GM19193 (cell line): ENCODE results near the gene IFIH1.

Experiments used
- POLR2A ChIP-seq: IDR thresholded peaks from 4 replicates; pipeline ENCODE4 v1.6.1; 2011; ENCODE audit not compliant: insufficient read depth, insufficient read length; ENCODE audit errors: extremely low read depth

IFIH1 gene

DNA sequence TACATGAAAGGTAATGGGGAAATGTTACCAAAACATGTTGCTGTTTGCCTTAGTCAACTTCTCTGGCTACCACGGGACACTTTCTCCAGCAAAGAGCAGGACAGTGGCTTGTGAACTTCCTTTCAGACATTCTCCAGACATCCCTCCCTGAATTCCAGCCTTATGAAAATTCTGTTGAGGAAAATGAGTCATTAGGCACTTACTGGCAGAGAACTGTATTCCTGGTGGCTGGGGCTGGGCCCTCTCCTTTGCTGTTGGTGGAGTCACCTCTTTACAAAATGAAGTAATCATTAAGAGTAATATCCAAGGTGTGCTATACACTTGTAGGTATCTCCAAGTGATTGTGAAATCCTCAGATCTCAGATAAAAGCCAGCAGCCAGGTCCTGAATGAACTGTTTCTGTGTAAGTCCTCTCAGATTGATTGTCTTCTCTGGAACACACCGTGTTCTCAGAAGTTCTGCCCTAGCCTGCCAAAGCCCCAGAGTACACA lies 73.9 kb downstream of the IFIH1 start:
- TF ChIP-seq POLR2A, result no peak

DNA sequence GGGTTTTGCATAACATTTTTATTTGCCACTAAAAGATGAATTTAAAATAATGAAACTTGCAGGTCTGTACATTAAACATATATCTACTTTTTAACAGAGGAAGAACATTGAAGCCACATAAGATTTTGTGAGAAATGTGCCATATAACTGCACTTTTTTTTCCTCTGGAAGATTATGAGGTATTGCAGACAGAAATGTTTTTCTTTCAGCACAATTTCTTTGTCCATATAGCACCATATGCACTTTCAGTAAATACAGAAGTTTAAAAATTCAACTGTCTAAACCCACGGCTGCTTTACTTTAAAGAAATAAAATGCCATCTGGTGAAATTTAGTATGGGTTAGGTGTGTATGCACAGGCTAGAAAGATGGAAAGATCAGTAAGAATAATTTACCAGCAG lies 74.8 kb downstream of the IFIH1 start:
- no peak for TF ChIP-seq POLR2A

DNA sequence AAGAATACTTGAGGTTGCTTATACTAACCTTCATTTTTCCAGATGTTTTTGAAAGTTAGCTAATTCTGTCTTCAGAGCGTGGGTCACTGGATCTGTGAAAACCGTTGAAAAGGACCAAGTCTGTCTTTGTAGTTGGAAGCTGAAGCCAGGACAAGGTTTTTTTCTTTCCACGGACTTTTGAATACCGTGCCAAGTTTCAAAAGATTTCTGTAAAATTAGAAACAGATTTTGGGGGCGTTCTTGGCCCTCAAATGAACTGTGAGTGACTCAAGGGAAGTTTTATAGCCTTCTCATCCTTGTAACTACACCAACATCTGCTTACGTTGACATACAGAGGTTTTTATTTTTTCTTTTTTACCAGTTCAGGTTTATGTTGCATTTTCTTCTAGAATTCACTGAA lies 75.2 kb downstream of the IFIH1 start, which contains the start of gene FAP:
TSS of gene FAP (minus strand) at position 152 of the 400 bp plus-strand sequence. CDS start at position 34, 118 bp downstream.
- no peak for TF ChIP-seq POLR2A

DNA sequence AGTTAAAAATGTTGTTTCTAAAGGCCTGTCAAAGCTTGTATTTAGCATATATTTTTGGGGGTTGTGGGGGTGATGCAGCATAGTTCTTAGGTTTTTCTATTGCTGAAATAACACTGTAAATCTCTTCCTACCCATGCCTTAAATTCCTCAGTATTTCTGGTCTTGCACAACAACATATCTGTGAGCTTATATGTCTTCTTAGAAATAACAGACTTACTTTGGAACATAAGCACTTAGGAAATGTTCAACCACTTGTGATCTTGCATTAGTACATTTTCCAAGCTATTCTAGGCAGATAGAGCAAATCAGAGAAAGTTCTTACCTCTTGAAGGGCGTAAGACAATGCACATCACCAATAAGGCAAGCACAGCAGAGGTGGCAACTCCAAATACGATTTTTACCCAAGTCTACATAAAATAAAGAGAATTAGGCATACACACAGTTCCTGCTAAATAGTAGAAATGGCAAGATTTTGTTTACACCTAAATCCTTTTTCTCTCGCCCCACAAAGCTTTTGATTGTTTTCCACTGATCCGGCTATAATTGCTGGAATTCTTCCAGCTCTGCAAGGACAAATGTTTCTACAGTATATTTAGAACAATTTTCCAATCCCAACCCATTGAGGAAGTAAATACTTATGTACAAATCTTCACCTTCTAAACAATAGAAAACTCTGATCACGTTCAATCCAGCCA lies 75.8 kb downstream of the IFIH1 start:
- no peak for TF ChIP-seq POLR2A

DNA sequence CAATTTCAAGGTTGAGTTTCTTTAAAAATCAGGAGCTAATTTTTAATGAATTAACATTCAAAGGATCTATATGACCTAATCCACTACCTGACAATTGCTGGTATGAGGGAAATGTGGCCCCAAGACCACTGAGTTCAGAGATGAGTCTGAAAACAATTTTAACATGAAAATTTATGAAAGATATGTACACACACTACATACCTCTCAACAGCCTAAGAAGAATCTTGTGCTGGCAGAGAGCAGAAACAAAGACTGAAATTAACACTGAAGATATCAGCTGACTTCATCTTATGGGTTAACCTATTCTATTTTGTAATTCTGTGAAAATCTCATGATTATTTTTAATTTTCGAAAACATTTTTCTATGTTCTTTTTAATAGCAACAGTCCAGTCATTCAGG lies 76.9 kb downstream of the IFIH1 start:
- TF ChIP-seq POLR2A, result no peak

DNA sequence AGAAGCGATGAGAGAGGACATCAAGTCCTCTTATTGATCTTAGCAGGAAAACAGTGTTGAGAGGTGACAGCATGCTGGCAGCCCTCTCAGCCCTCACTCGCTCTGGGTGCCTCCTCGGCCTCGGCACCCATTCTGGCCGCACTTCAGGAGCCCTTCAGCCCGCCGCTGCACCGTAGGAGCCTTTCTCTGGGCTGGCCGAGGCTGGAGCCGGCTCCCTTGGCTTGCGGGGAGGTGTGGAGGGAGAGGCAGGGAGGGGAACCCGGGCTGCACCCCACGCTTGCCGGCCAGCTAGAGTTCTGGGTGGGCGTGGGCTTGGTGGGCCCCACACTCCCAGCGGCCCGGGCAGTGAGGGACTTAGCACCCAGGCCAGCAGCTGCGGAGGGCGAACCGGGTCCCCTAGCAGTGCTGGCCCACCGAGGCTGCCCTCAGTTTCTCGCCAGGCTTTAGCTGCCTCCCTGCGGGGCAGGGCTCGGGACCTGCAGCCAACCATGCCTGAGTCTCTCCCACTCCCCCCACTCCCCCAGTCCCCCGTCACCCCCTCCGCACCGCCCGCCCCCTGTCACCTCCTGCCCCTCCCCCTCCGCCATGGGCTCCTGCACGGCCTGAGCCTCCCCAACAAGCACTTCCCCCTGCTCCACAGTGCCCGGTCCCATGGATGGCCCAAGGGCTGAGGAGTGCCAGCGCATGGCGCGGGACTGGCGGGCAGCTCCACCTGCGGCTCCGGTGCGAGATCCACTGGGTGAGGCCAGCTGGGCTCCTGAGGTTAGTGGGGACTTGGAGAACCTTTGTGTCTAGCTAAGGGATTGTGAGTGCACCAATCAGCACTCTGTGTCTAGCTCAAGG lies 83.6 kb downstream of the IFIH1 start:
- no peak for TF ChIP-seq POLR2A

DNA sequence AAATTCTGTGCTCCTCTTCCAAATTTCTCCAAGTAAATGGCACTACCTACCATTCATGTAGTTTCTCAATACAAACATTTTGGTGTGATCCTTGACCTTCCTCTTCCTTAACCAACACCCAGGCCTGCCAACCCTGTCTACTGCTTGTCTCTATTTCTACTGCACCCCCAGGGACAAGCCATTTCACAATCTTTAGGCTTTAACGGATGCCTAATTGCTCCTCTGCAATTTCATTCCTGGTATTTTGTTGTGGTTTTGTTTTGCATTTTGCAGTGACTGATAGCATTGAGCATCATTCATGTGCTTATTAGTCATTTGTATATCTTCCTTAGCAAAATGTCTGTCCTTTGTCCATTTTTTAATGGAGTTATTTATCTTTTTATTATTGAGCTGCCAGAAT lies 85.3 kb downstream of the IFIH1 start:
- no peak for TF ChIP-seq POLR2A

DNA sequence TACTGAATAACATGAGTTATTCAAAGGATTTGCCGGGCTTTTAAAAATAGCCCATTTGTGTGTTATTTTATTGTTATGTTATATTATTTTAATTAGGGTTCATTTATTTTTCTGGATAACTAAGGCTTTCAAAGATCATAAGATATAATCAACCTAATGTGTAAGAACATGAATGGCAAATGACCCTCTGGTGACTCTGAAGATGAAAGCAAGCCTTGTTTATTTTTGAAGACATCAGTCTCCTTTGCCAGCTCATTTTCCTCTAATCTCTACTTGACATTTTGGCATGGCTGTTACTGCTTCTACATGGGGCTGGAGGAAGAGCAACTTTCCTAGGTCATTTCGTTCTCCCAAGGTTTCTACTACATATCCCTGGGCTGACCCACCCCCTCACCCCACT lies 85.8 kb downstream of the IFIH1 start:
- TF ChIP-seq POLR2A, result no peak

DNA sequence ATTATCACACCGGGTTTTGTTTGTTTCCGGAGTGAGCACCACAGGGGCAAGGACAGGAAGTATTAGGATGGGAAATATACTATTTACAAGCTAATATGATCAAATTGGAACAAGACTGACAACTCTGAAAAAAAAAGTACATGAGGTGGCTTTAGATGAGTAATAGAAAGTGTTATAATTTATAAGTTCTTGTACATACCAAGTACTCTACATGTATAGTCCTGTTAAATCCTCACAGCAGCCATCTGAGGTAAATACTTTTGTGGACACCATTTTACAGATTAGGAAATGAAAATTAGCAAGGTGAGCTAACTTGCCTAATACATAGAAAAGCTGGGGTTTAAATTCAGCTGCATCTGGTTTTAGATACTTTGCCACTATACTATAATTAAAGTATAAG lies 86.5 kb downstream of the IFIH1 start:
- no peak for TF ChIP-seq POLR2A

DNA sequence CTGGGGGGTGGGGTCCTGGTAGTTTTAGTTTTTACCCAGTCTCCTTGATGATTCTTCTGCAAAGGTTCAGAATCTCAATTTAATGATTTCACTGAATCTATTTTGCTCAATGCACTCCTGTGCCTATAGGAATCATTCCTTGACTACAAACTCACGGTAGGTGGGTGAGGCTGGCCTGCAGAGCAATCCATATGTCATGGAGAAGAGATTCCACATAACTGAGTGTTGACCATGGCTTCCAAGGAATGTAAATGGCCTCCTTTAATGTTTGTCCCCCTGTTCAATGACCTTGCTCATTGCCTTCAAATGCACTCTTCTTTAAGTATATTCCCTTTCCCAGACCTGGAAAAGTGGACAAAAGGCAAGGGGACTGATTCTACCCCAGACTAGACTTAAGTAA lies 87.7 kb downstream of the IFIH1 start:
- no peak for TF ChIP-seq POLR2A

DNA sequence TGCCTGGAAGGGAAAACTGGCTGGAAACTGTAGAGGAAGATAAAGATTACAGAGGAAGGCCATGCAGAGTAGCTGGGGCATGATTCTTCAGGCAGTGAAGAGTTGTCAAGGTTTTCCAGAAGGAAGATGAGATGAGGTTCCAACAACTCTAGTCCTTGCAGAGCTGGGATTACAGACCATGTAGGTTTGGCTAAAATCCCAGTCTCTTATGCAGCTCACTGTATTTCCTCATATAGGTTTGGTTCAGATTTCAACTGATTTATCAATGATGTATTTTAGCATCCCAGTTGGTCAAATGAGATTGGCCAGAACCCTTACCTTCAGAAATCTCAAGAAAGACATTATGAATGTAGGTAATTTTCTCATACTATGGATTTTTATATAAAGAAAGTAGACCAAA lies 91.6 kb downstream of the IFIH1 start:
- no peak for TF ChIP-seq POLR2A

DNA sequence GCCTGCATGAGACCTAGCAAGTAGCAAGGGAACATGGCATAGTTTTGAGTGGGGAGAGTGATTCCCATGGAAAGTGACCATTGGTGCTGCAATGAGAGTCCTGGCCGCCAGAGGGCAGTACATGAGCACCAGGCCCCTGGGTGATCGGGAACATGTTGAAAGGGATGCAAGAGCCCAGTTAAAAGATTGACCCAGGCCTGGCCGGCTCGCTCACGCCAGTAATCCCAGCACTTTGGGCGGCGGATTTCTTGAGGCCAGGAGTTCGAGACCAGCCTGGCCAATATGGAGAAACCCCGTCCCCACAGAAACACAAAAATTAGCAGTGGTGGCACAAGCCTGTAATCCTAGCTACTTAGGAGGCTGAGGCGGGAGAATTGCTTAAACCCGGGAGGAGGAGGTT lies 97.4 kb downstream of the IFIH1 start:
- TF ChIP-seq POLR2A, result no peak

DNA sequence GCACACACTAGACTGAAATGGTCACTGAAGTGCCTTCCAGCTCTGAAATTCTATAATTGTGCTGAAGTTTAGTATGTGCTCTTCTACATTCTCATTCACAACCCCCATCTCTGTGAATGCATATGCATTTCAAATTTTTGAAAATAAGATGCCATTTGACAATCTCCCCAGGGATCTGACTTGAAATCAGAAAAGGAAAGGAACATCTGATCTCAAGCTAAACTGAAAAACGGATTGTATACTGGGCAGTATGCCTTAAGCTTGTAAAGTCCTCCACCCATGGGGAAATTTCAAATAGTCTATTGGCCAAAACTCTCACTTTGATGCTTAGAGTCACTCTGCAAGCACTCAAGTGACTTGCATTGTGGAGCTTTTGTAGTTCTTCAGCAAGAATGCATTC lies 98.1 kb downstream of the IFIH1 start:
- TF ChIP-seq POLR2A, result no peak

DNA sequence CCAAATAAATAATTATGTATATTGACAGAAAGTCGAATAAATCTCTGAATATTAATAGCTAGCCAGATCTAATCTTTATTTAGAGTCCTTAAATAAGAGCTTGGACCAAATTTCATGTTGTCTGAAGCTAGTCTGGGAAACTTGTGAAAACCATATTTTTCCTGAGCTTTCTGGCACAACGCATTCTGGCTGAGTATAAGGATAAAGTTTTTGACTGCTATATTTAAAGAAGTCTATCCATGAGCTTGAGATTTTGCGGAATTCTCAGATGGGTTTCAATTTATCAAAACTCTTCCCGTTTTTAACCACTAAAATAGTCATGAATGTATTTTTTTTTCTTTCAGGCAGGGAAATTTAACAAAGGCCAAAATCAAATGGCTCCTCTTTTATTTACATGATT lies 99.1 kb downstream of the IFIH1 start:
- no peak for TF ChIP-seq POLR2A

DNA sequence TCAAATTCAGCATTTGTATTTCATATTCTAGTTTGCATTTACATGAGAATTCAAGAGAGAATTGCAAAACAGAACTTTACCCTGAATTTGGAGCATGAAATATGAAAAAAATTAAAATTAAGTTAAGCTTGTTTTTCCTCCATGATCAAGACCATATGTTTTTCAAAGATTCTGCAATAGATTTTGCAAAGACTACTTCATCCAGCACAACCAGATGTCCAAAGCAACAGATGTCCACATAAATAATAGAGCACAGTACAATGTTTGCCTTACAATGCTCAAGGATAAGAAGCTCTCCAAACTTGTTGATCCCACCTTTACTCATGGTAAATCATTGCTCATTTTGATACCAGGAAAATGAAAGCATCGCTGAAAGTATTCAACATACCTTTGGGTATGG lies 100.9 kb downstream of the IFIH1 start:
- TF ChIP-seq POLR2A, result no peak
